RWPE2 (cell line): ENCODE measurements around the gene ZNF550.

Source experiments
- ATAC-seq: fragments of 200-7000 bp; cut with Tn5 transposase; 3 replicates; pipeline ENCODE4 v1.9.1; 2021; ENCODE audit warnings: low read depth
- DNase-seq: peaks from one replicate; pipeline ENCODE4 v3.0.0-alpha.2; 2020; ENCODE audit warnings: low spot score
- H3K27ac ChIP-seq: fragments of 450-650 bp; 2 replicates; pipeline ENCODE4 v1.5.1; 2017; ENCODE audit warnings: mild to moderate bottlenecking; ENCODE audit not compliant: poor library complexity, severe bottlenecking
- H3K27me3 ChIP-seq: fragments of 250-450 bp; sonication (Bioruptor Pico); 2 replicates; pipeline ENCODE4 v1.5.1; 2021; ENCODE audit warnings: mild to moderate bottlenecking, moderate library complexity; ENCODE audit not compliant: insufficient read depth, poor library complexity, severe bottlenecking
- H3K36me3 ChIP-seq: fragments of 250-450 bp; sonication (Bioruptor Pico); 2 replicates; pipeline ENCODE4 v1.5.1; 2020; ENCODE audit warnings: low read depth, mild to moderate bottlenecking, moderate library complexity
- H3K4me1 ChIP-seq: fragments of 250-450 bp; sonication (Bioruptor Pico); 2 replicates; pipeline ENCODE4 v1.5.1; 2021; ENCODE audit warnings: mild to moderate bottlenecking, moderate library complexity; ENCODE audit not compliant: insufficient read depth, poor library complexity, severe bottlenecking
- H3K4me3 ChIP-seq: fragments of 250-450 bp; sonication (Bioruptor Pico); 2 replicates; pipeline ENCODE4 v1.5.1; 2021; ENCODE audit warnings: mild to moderate bottlenecking, moderate library complexity; ENCODE audit not compliant: severe bottlenecking
- H3K9me3 ChIP-seq: fragments of 250-450 bp; sonication (Bioruptor Pico); 2 replicates; pipeline ENCODE4 v1.5.1; 2021; ENCODE audit warnings: mild to moderate bottlenecking, moderate library complexity; ENCODE audit not compliant: severe bottlenecking
- TF ChIP-seq, protein P1 (sequence below): fragments of 450-650 bp; IDR thresholded peaks from one replicate; pipeline ENCODE4 v1.5.1; 2017; ENCODE audit warnings: mild to moderate bottlenecking, moderate library complexity; ENCODE audit not compliant: poor library complexity, severe bottlenecking

The ZNF550 gene

DNA sequence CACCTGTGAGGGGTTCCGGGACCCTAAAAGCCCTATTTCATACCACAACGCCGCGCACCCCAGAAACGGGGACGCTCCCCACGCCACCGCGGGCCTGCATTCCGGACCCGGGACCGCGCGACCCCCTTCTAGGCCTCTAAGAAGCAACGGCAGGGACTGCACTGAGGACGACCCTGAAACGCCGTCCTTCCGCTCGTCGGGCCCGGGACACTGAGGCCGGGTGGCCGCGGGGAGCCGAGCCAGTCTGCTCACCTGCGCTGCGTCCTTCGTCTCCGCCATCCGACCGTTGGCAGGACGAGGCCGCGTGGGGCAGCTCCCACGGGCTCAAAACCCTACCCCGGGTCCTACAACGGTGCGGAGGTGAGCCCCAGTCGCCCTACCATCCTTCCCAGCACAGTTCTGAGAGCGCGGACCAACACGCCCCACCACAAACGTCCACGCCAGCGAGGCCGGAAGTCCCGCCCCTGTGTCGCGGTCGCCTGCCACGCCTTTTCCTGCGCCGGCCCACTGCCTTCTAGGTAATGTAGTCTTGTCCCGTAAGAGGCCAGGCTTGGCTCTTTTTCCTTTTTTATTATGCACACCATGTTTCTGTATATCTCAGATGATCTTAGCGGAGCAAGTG, at the start of gene ZNF550:
ZNF550 (minus strand) TSS at position 460 of the 622 bp plus-strand sequence; CDS start at position 279, 181 bp downstream.
- H3K27me3 ChIP-seq = no peaks in the 10 kb centered on the region
- DNase-seq = peak; percentile 90
- TF ChIP-seq, protein P1, sequence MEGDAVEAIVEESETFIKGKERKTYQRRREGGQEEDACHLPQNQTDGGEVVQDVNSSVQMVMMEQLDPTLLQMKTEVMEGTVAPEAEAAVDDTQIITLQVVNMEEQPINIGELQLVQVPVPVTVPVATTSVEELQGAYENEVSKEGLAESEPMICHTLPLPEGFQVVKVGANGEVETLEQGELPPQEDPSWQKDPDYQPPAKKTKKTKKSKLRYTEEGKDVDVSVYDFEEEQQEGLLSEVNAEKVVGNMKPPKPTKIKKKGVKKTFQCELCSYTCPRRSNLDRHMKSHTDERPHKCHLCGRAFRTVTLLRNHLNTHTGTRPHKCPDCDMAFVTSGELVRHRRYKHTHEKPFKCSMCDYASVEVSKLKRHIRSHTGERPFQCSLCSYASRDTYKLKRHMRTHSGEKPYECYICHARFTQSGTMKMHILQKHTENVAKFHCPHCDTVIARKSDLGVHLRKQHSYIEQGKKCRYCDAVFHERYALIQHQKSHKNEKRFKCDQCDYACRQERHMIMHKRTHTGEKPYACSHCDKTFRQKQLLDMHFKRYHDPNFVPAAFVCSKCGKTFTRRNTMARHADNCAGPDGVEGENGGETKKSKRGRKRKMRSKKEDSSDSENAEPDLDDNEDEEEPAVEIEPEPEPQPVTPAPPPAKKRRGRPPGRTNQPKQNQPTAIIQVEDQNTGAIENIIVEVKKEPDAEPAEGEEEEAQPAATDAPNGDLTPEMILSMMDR = no peak
- H3K36me3 ChIP-seq = peaks cover 18% of the 10 kb centered on the region
- ATAC-seq = peak; percentile 94
- peaks cover 5% of the 10 kb centered on the region for H3K9me3 ChIP-seq
- H3K27ac ChIP-seq = peak within 1 kb of the TSS; percentile 55
- peaks cover 4% of the 10 kb centered on the region for H3K4me1 ChIP-seq
- peak within 1 kb of the TSS; percentile 70 for H3K4me3 ChIP-seq

DNA sequence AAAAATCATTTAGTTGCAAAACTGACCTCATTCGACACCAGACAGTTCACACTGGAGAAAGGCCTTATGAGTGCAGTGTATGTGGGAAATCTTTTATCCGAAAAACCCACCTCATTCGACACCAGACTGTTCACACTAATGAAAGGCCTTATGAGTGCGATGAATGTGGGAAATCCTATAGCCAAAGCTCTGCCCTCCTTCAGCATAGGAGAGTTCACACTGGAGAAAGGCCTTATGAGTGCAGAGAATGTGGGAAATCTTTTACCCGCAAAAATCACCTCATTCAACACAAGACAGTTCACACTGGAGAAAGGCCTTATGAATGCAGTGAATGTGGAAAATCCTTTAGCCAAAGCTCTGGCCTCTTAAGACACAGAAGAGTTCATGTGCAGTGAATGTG, 47.3 kb upstream of the ZNF550 start:
- Histone ChIP-seq H3K4me1 (no peaks in the 10 kb centered on the region), H3K27me3 (no peaks in the 10 kb centered on the region), H3K36me3 (peaks cover 45% of the 10 kb centered on the region), H3K9me3 (peaks cover 12% of the 10 kb centered on the region), H3K4me3 (no peak overlapping the region), H3K27ac (no peak overlapping the region)
- no peak for DNase-seq
- ATAC-seq = no peak
- TF ChIP-seq, protein P1 = no peak

DNA sequence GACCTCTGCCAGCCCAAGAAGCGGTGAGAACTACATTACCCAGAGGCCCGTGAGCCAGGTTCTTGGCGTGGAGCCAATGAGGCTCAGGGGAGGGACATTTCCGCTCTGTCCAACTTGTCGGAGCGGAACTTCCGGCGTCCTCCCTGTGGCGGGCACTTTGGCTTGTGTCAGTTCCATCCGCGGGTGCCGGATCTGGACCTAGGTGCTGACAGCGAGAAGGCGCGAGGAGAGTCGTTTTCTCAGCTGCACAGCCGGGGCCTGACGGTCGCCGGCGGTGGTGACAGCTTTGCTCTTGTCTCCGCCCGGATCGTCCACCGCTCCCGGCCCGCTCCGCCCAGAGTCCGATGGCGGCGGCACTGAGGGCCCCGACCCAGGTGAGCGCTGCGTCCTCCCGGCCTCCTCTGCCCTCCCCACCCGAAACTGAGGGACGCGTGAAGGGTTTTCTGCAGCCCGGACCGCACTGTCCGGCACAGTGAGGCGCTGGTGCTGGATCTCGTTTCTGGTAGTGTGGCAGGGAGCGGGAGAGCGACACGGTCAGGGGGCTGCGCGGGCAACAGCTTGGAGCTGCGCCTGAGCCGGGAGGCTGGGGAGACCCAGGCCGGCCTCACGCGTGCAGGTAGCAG, 40.2 kb upstream of the ZNF550 start, which contains the start of gene ZNF530:
ZNF530 (plus strand) TSS at position 125 of the 623 bp plus-strand sequence. CDS start 4,461 bp downstream, outside the sequence.
- TF ChIP-seq, protein P1 = peak; percentile 8
- DNase-seq (peak; percentile 91), ATAC-seq (peak; percentile 96)
- Histone ChIP-seq H3K4me3 (peak within 1 kb of the TSS; percentile 83), H3K4me1 (peaks cover 2% of the 10 kb centered on the region), H3K27me3 (no peaks in the 10 kb centered on the region), H3K27ac (no peak within 1 kb of the TSS), H3K36me3 (peaks cover 12% of the 10 kb centered on the region), H3K9me3 (peaks cover 6% of the 10 kb centered on the region)

DNA sequence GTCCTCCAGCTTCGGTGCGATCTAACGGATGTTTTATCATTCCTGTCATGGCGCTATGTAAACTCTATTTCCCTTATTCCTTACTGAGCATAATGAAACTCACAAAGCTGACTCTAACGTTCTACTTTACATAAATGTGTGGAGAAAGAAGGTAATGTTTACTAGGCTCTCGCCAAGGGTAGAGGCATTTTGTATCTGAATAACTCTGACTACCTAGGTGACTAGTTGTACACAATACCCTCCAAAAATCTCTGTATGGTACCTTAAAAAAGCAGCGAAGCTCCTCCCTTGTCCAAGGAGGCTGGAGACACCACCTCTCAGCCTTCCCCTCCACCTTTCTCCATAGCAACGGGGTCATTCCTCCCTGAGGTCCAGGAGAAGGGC, 39.7 kb upstream of the ZNF550 start:
- Histone ChIP-seq H3K4me1 (peaks cover 2% of the 10 kb centered on the region), H3K27ac (no peak overlapping the region), H3K27me3 (no peaks in the 10 kb centered on the region), H3K4me3 (peak overlapping the region; percentile 83), H3K36me3 (peaks cover 7% of the 10 kb centered on the region; the same call in 1 of the 2 replicates), H3K9me3 (peaks cover 7% of the 10 kb centered on the region)
- TF ChIP-seq, protein P1 = no peak
- DNase-seq (no peak), ATAC-seq (no peak; the same call in 2 of the 3 replicates)

DNA sequence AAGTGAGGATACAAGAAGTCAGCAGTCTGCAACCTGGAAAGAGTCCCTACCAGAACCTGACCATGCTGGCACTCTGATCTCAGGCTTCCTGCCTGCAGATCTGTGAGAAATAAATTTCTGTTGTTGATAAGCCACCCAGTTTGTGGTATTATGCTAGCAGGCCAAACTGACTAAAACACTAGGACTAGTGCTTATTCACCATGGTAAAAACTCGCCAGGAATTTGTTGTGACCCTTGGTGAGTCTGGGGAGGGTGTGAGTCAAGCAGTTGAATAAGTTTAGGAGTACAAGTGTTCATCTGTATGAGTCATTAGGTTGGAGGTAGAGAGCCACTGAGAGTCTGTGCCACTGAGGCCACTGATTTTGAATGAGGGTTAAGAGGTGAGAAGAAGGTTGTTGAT, 27.9 kb upstream of the ZNF550 start:
- Histone ChIP-seq H3K4me1 (no peaks in the 10 kb centered on the region), H3K36me3 (peaks cover 55% of the 10 kb centered on the region), H3K27ac (no peak overlapping the region), H3K27me3 (no peaks in the 10 kb centered on the region), H3K4me3 (no peak overlapping the region), H3K9me3 (peaks cover 32% of the 10 kb centered on the region)
- DNase-seq (no peak), ATAC-seq (no peak)
- TF ChIP-seq, protein P1 = no peak
